ENCODE results near the gene PXMP2.

PXMP2 gene

GRCh38 chr12:132687211-132688164, at the start of gene PXMP2, which contains the start of gene POLE:
Gene PXMP2, plus strand, starts transcription at chr12:132687587. Its CDS starts 84 bp downstream, at chr12:132687671.
Gene POLE, minus strand, starts transcription at chr12:132687342. Its CDS starts 27 bp downstream, at chr12:132687315.
- Mint-ChIP-seq H3K4me1 (peaks cover 12% of the 10 kb centered on the region), H3K27ac (peak within 1 kb of the TSS; percentile 60), H3K36me3 (no peaks in the 10 kb centered on the region), H3K9me3 (no peaks in the 10 kb centered on the region), H3K4me3 (peak within 1 kb of the TSS; percentile 88), H3K27me3 (no peaks in the 10 kb centered on the region)
- peak; percentile 80 to 89 for DNase-seq (ENCODE audit: low spot score in 2 of 2)
- peak; percentile 91 for ATAC-seq (ENCODE audit: low read depth)

GRCh38 chr12:132637811-132638210, 49.6 kb upstream of the PXMP2 start:
- Mint-ChIP-seq H3K4me3 (no peak overlapping the region), H3K27ac (no peak overlapping the region), H3K9me3 (no peaks in the 10 kb centered on the region), H3K27me3 (no peaks in the 10 kb centered on the region), H3K4me1 (peaks cover 3% of the 10 kb centered on the region), H3K36me3 (peaks cover 28% of the 10 kb centered on the region)
- no peak for DNase-seq (ENCODE audit: low spot score in 2 of 2)
- no peak for ATAC-seq (ENCODE audit: low read depth)

GRCh38 chr12:132638541-132639408, 48.6 kb upstream of the PXMP2 start:
- Mint-ChIP-seq H3K4me1 (peaks cover 3% of the 10 kb centered on the region), H3K36me3 (peaks cover 30% of the 10 kb centered on the region), H3K9me3 (no peaks in the 10 kb centered on the region), H3K27me3 (no peaks in the 10 kb centered on the region), H3K27ac (no peak overlapping the region), H3K4me3 (no peak overlapping the region)
- DNase-seq (ENCODE audit: low spot score in 2 of 2) (no peak), ATAC-seq (ENCODE audit: low read depth) (no peak)

GRCh38 chr12:132639956-132640520, 47.3 kb upstream of the PXMP2 start:
- H3K4me1 Mint-ChIP-seq: peaks cover 3% of the 10 kb centered on the region
- H3K27me3 Mint-ChIP-seq: no peaks in the 10 kb centered on the region
- H3K36me3 Mint-ChIP-seq: peaks cover 26% of the 10 kb centered on the region
- no peak overlapping the region for H3K4me3 Mint-ChIP-seq
- DNase-seq (ENCODE audit: low spot score in 2 of 2) (no peak), ATAC-seq (ENCODE audit: low read depth) (no peak)
- H3K9me3 Mint-ChIP-seq: no peaks in the 10 kb centered on the region
- peak overlapping the region; percentile 22 for H3K27ac Mint-ChIP-seq

GRCh38 chr12:132640936-132641335, 46.5 kb upstream of the PXMP2 start:
- ATAC-seq (ENCODE audit: low read depth) (no peak), DNase-seq (ENCODE audit: low spot score in 2 of 2) (no peak)
- no peak overlapping the region for H3K27ac Mint-ChIP-seq
- no peaks in the 10 kb centered on the region for H3K9me3 Mint-ChIP-seq
- peaks cover 17% of the 10 kb centered on the region for H3K36me3 Mint-ChIP-seq
- no peak overlapping the region for H3K4me3 Mint-ChIP-seq
- no peaks in the 10 kb centered on the region for H3K27me3 Mint-ChIP-seq
- H3K4me1 Mint-ChIP-seq: peaks cover 3% of the 10 kb centered on the region

- peaks cover 14% of the 10 kb centered on the region for H3K36me3 Mint-ChIP-seq
- H3K4me1 Mint-ChIP-seq: peaks cover 3% of the 10 kb centered on the region
Measured at GRCh38 chr12:132641811-132642650, 45.4 kb upstream of the PXMP2 start.

GRCh38 chr12:132642846-132643835, 44.2 kb upstream of the PXMP2 start:
- Mint-ChIP-seq H3K4me1 (peaks cover 3% of the 10 kb centered on the region), H3K36me3 (peaks cover 20% of the 10 kb centered on the region), H3K27ac (no peak overlapping the region), H3K4me3 (no peak overlapping the region), H3K27me3 (no peaks in the 10 kb centered on the region), H3K9me3 (no peaks in the 10 kb centered on the region)
- ATAC-seq (ENCODE audit: low read depth): no peak
- no peak for DNase-seq (ENCODE audit: low spot score in 2 of 2)

More at GRCh38 chr12:132641811-132642650, 45.4 kb upstream of the PXMP2 start:
- DNase-seq (ENCODE audit: low spot score in 2 of 2) (no peak), ATAC-seq (ENCODE audit: low read depth) (no peak)
- Mint-ChIP-seq H3K4me3 (no peak overlapping the region), H3K27me3 (no peaks in the 10 kb centered on the region), H3K9me3 (no peaks in the 10 kb centered on the region), H3K27ac (no peak overlapping the region)

GRCh38 chr12:132646850-132647249, 40.5 kb upstream of the PXMP2 start:
- Mint-ChIP-seq H3K27ac (no peak overlapping the region), H3K27me3 (no peaks in the 10 kb centered on the region), H3K4me1 (no peaks in the 10 kb centered on the region), H3K9me3 (no peaks in the 10 kb centered on the region), H3K4me3 (no peak overlapping the region), H3K36me3 (peaks cover 13% of the 10 kb centered on the region)
- ATAC-seq (ENCODE audit: low read depth) (no peak), DNase-seq (ENCODE audit: low spot score in 2 of 2) (no peak)

- H3K36me3 Mint-ChIP-seq: peaks cover 14% of the 10 kb centered on the region
- DNase-seq (ENCODE audit: low spot score in 2 of 2): no peak
- no peaks in the 10 kb centered on the region for H3K27me3 Mint-ChIP-seq
- no peaks in the 10 kb centered on the region for H3K4me1 Mint-ChIP-seq
- no peak overlapping the region for H3K27ac Mint-ChIP-seq
- H3K4me3 Mint-ChIP-seq: no peak overlapping the region
- no peaks in the 10 kb centered on the region for H3K9me3 Mint-ChIP-seq
- ATAC-seq (ENCODE audit: low read depth): no peak
Measured at GRCh38 chr12:132647858-132648257, 39.5 kb upstream of the PXMP2 start.

GRCh38 chr12:132648616-132649225, 38.7 kb upstream of the PXMP2 start:
- H3K4me3 Mint-ChIP-seq: no peak overlapping the region
- no peaks in the 10 kb centered on the region for H3K4me1 Mint-ChIP-seq
- DNase-seq (ENCODE audit: low spot score in 2 of 2): no peak
- no peak for ATAC-seq (ENCODE audit: low read depth)
- no peak overlapping the region for H3K27ac Mint-ChIP-seq
- H3K36me3 Mint-ChIP-seq: peaks cover 15% of the 10 kb centered on the region
- no peaks in the 10 kb centered on the region for H3K9me3 Mint-ChIP-seq
- no peaks in the 10 kb centered on the region for H3K27me3 Mint-ChIP-seq

GRCh38 chr12:132649226-132649945, 38.0 kb upstream of the PXMP2 start:
- Mint-ChIP-seq H3K27me3 (no peaks in the 10 kb centered on the region), H3K27ac (no peak overlapping the region), H3K9me3 (no peaks in the 10 kb centered on the region), H3K4me1 (no peaks in the 10 kb centered on the region), H3K36me3 (peaks cover 16% of the 10 kb centered on the region), H3K4me3 (no peak overlapping the region)
- no peak for DNase-seq (ENCODE audit: low spot score in 2 of 2)
- no peak for ATAC-seq (ENCODE audit: low read depth)

Measured in memory B cell (primary cell).